Panc1 (cell line): ENCODE results near the gene SLC8A1. TPM values are rescaled to one million over a fixed set of nuclear protein-coding genes. Genes with fewer than 3 reads are reported as not detected.

Experiments used
- ATAC-seq: fragments of 200-7000 bp; cut with Tn5 transposase; 2 replicates; pipeline ENCODE4 v1.9.1; 2020; ENCODE audit warnings: mild to moderate bottlenecking, moderate library complexity
- BruUV-seq: library from RNA; stranded (reverse); fragments of 400-500 nt; replicated peaks from 2 replicates; lab custom pipeline; 2021; lab: Mats Ljungman, UMichigan
- CTCF ChIA-PET: fragments of 300-600 bp; sonication (Branson Sonifier 250); formaldehyde crosslinking; loops from one replicate; lab custom pipeline; 2022; ENCODE audit warnings: antibody characterized with exemption; lab: Charles Lee
- POLR2A ChIA-PET: fragments of 300-600 bp; sonication (Branson Sonifier 250); formaldehyde crosslinking; loops from one replicate; lab custom pipeline; 2022; ENCODE audit warnings: antibody characterized with exemption; lab: Charles Lee
- DNase-seq: peaks from one replicate; pipeline ENCODE4 v3.0.0-alpha.2; 2010; ENCODE audit warnings: low read depth, low spot score
- H3K27ac ChIP-seq: 2 replicates; pipeline ENCODE4 v1.5.1; 2011; ENCODE audit warnings: mild to moderate bottlenecking, low read length, inconsistent platforms
- H3K27me3 ChIP-seq: fragments of 200-500 bp; sonication (Bioruptor generic); 2 replicates; pipeline ENCODE4 v1.6.0; 2014; ENCODE audit warnings: low read length, inconsistent platforms; ENCODE audit not compliant: control insufficient read depth, insufficient read depth
- H3K36me3 ChIP-seq: fragments of 200-500 bp; sonication (Bioruptor generic); 2 replicates; pipeline ENCODE4 v1.5.1; 2014; ENCODE audit warnings: inconsistent platforms, mild to moderate bottlenecking, low read length, moderate library complexity; ENCODE audit not compliant: control insufficient read depth, insufficient read depth
- H3K4me1 ChIP-seq: 2 replicates; pipeline ENCODE4 v1.5.1; 2011; ENCODE audit warnings: inconsistent platforms, mild to moderate bottlenecking, low read length, moderate library complexity; ENCODE audit not compliant: control insufficient read depth, insufficient read depth
- H3K4me3 ChIP-seq, 2 experiments: 2 replicates each; pipeline ENCODE4 v1.5.1; 2011 to 2012; ENCODE audit warnings: low read depth in 2 of 2, low read length in 2 of 2, mild to moderate bottlenecking in 2 of 2, inconsistent platforms in 1 of 2, moderate library complexity in 1 of 2
- H3K9me3 ChIP-seq: fragments of 200-500 bp; sonication (Bioruptor generic); 2 replicates; pipeline ENCODE4 v1.5.1; 2014; ENCODE audit warnings: low read depth, mild to moderate bottlenecking, inconsistent platforms, low read length, moderate library complexity; ENCODE audit not compliant: control insufficient read depth, insufficient read depth
- POLR2AphosphoS5 ChIP-seq: IDR thresholded peaks from 2 replicates; pipeline ENCODE4 v1.6.1; 2012; ENCODE audit warnings: mild to moderate bottlenecking, low read depth, low read length, moderate library complexity
- SIN3A ChIP-seq: IDR thresholded peaks from 2 replicates; pipeline ENCODE4 v1.6.1; 2012; ENCODE audit warnings: low read depth, mild to moderate bottlenecking, low read length, moderate library complexity, borderline replicate concordance; ENCODE audit not compliant: insufficient read depth
- TCF7L2 ChIP-seq: IDR thresholded peaks from 2 replicates; pipeline ENCODE4 v1.6.1; 2011; ENCODE audit warnings: mild to moderate bottlenecking, low read depth, low read length, inconsistent platforms
- in situ Hi-C: cut with HindIII; loops from 2 replicates; pipeline ENCODE4 v1.10.0; 2016; ENCODE audit warnings: low sequenced_read_pairs, low pct_unique_long_range_greater_than_20kb
- intact Hi-C: fragments of 100-400 bp; cut with micrococcal nuclease; formaldehyde crosslinking; loops from one replicate; pipeline ENCODE4 v1.10.0; 2022; ENCODE audit not compliant: unreplicated experiment
- total RNA-seq: library from RNA; stranded (reverse); gene quantifications from one replicate; pipeline ENCODE4 v1.2.1, GENCODE V29; 2021; ENCODE audit not compliant: unreplicated experiment
- TF ChIP-seq, protein P1 (sequence below): fragments of 450-650 bp; IDR thresholded peaks from 2 replicates; pipeline ENCODE4 v1.5.1; 2017; ENCODE audit warnings: mild to moderate bottlenecking
- TF ChIP-seq, protein P2 (sequence below), 2 experiments: IDR thresholded peaks; 2 replicates each; pipeline ENCODE4 v1.6.1; 2011 to 2012; ENCODE audit warnings: low read depth in 2 of 2, control low read depth in 1 of 2, low read length in 1 of 2, mild to moderate bottlenecking in 1 of 2, moderate library complexity in 1 of 2; ENCODE audit not compliant: insufficient read depth in 1 of 2

SLC8A1 gene
- total RNA-seq, 1 experiment from 2014 or later = 0.59 TPM

- Histone ChIP-seq H3K4me1 (no peaks in the 10 kb centered on the region), H3K27ac (no peak overlapping the region), H3K27me3 (no peaks in the 10 kb centered on the region), H3K9me3 (no peaks in the 10 kb centered on the region), H3K4me3 (no peak overlapping the region), H3K36me3 (no peaks in the 10 kb centered on the region)
- BruUV-seq = no TSS peak
- DNase-seq (no peak), ATAC-seq (no peak)
- POLR2A ChIA-PET = no interaction called here
- in situ Hi-C loops = no loop called here
- CTCF ChIA-PET = no interaction called here
- TF ChIP-seq SIN3A (no peak), TCF7L2 (no peak), POLR2AphosphoS5 (no peak)
- TF ChIP-seq, protein P1, sequence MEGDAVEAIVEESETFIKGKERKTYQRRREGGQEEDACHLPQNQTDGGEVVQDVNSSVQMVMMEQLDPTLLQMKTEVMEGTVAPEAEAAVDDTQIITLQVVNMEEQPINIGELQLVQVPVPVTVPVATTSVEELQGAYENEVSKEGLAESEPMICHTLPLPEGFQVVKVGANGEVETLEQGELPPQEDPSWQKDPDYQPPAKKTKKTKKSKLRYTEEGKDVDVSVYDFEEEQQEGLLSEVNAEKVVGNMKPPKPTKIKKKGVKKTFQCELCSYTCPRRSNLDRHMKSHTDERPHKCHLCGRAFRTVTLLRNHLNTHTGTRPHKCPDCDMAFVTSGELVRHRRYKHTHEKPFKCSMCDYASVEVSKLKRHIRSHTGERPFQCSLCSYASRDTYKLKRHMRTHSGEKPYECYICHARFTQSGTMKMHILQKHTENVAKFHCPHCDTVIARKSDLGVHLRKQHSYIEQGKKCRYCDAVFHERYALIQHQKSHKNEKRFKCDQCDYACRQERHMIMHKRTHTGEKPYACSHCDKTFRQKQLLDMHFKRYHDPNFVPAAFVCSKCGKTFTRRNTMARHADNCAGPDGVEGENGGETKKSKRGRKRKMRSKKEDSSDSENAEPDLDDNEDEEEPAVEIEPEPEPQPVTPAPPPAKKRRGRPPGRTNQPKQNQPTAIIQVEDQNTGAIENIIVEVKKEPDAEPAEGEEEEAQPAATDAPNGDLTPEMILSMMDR = no peak
- TF ChIP-seq, protein P2, sequence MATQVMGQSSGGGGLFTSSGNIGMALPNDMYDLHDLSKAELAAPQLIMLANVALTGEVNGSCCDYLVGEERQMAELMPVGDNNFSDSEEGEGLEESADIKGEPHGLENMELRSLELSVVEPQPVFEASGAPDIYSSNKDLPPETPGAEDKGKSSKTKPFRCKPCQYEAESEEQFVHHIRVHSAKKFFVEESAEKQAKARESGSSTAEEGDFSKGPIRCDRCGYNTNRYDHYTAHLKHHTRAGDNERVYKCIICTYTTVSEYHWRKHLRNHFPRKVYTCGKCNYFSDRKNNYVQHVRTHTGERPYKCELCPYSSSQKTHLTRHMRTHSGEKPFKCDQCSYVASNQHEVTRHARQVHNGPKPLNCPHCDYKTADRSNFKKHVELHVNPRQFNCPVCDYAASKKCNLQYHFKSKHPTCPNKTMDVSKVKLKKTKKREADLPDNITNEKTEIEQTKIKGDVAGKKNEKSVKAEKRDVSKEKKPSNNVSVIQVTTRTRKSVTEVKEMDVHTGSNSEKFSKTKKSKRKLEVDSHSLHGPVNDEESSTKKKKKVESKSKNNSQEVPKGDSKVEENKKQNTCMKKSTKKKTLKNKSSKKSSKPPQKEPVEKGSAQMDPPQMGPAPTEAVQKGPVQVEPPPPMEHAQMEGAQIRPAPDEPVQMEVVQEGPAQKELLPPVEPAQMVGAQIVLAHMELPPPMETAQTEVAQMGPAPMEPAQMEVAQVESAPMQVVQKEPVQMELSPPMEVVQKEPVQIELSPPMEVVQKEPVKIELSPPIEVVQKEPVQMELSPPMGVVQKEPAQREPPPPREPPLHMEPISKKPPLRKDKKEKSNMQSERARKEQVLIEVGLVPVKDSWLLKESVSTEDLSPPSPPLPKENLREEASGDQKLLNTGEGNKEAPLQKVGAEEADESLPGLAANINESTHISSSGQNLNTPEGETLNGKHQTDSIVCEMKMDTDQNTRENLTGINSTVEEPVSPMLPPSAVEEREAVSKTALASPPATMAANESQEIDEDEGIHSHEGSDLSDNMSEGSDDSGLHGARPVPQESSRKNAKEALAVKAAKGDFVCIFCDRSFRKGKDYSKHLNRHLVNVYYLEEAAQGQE (IDR thresholded peaks at IDR 0.05; ENCODE audit: insufficient read depth in 1 of 2, low read depth in 2 of 2, low read length in 1 of 2) = no peak
- intact Hi-C loops = no loop called here
Measured at GRCh38 chr2:40208463-40208862, 243.4 kb downstream of the SLC8A1 start.

DNA sequence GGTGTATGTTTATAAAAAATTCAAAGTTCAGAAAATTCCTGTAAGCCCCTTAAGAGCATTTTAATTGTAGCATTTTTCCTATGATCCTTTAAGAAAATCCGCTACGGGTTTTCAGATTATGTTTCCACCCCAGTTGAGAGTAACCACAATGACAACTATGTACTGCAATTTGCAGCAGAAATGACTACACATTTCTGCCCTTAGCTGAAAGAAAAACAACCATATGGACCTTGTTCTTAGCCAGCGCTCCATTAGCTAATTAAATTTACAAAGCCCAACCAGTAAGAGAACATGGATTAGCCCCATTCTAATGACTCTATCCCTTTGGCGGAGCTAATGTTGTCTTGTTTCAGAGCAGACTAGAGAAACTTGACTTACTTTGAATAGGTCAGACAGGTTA, 247.6 kb downstream of the SLC8A1 start:
- intact Hi-C loops = no loop called here
- in situ Hi-C loops = no loop called here
- H3K9me3 ChIP-seq = no peaks in the 10 kb centered on the region
- POLR2A ChIA-PET = no interaction called here
- no peaks in the 10 kb centered on the region for H3K4me1 ChIP-seq
- DNase-seq (no peak), ATAC-seq (no peak)
- no peak overlapping the region for H3K27ac ChIP-seq
- no peaks in the 10 kb centered on the region for H3K27me3 ChIP-seq
- no TSS peak for BruUV-seq
- no peaks in the 10 kb centered on the region for H3K36me3 ChIP-seq
- CTCF ChIA-PET = no interaction called here
- TF ChIP-seq TCF7L2 = no peak
- TF ChIP-seq, protein P2 (IDR thresholded peaks at IDR 0.05; ENCODE audit: insufficient read depth in 1 of 2, low read depth in 2 of 2, low read length in 1 of 2) = no peak
- TF ChIP-seq SIN3A = no peak
- TF ChIP-seq POLR2AphosphoS5 = no peak
- TF ChIP-seq, protein P1 = no peak
- H3K4me3 ChIP-seq = no peak overlapping the region
